Coronary artery (tissue), 2 donors: ENCODE results near the gene CD247.

Experiments used
- DNase-seq: peaks from one replicate; pipeline ENCODE4 v3.0.0-alpha.2; 2017; ENCODE audit warnings: low spot score
- H3K27ac ChIP-seq, 2 donors: fragments of 200-600 bp; sonication (generic); one replicate each; pipeline ENCODE4 v1.5.1; 2016 to 2019
- H3K4me3 ChIP-seq: fragments of 200-600 bp; sonication (generic); 2 replicates; pipeline ENCODE4 v1.5.1; 2016; ENCODE audit warnings: mild to moderate bottlenecking, moderate library complexity
- TF ChIP-seq, protein P1 (sequence below): fragments of 200-600 bp; sonication (generic); IDR thresholded peaks from one replicate; pipeline ENCODE4 v1.5.1; 2019; ENCODE audit warnings: antibody characterized with exemption

The CD247 gene

DNA sequence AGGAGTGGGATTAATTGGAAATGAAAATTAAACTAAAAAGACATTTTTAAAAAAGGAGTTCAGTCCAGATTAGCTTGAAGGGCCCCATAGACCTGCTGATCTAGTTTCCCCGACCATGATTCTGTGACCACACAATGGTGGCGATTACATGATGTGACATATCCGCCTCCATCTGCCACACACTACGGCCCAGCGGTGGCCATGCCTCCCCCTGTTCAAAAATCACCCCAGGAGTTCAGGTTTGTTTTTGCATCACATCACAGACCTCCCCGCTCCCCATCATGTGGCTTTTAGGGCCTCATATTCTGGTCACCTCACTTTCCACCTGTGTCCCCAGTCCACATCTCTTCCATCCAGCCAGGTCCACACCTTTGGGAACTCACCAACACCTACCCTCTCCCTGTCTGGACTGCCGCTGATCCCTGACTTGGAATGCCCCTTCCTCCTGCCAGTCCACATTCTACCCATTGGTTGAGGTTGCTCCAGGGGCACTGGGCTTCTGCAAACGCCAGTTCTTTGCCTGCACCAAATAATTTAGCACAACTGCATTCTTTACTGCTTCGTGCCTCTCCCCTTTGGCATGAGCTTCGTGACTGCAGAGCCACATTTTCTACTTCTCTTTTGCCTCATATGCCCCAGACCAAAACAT lies 38.9 kb downstream of the CD247 start:
- no peak overlapping the region for H3K27ac ChIP-seq
- DNase-seq = no peak
- TF ChIP-seq, protein P1, sequence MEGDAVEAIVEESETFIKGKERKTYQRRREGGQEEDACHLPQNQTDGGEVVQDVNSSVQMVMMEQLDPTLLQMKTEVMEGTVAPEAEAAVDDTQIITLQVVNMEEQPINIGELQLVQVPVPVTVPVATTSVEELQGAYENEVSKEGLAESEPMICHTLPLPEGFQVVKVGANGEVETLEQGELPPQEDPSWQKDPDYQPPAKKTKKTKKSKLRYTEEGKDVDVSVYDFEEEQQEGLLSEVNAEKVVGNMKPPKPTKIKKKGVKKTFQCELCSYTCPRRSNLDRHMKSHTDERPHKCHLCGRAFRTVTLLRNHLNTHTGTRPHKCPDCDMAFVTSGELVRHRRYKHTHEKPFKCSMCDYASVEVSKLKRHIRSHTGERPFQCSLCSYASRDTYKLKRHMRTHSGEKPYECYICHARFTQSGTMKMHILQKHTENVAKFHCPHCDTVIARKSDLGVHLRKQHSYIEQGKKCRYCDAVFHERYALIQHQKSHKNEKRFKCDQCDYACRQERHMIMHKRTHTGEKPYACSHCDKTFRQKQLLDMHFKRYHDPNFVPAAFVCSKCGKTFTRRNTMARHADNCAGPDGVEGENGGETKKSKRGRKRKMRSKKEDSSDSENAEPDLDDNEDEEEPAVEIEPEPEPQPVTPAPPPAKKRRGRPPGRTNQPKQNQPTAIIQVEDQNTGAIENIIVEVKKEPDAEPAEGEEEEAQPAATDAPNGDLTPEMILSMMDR = no peak
- no peak overlapping the region for H3K4me3 ChIP-seq

DNA sequence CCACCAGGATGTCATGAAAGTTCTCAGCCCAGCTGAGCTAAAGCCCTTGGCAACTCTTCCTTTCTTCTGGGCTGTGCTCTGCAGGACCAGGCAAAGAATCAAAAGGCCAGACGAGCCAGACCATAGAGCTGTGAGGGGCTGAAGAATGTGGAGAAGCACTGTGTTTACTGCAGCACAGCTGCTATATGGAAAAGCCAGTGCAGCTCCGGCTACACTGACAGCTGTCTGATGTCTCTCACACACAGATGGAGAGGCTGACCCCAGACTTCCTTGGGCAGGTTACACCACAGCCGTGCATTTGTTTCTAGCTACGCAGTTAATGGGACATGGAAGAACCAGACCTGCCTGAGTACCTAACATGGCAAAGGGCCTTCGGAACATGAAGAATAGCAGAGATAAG lies 40.3 kb downstream of the CD247 start:
- no peak overlapping the region for H3K27ac ChIP-seq
- TF ChIP-seq, protein P1 = no peak
- DNase-seq = no peak
- no peak overlapping the region for H3K4me3 ChIP-seq

DNA sequence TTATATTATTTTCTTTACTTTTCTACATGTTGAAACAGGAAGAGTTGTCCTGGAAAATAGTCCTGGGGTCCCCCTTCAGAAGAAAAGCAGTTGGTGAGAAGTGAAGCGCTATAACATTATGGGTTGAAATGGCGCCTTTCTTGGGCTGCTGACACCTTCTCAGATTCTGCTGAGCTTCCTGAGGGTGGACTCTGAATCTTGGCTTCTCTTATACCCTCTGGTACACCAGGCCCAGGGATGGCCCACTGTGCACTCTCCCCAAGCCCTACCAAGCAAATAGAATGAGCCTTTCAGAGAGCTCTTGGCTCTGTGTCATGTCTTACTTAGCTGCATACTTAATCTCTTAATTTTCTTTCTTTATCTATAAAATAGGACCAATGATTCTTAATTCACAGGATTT lies 42.3 kb downstream of the CD247 start:
- no peak for DNase-seq
- TF ChIP-seq, protein P1 = no peak
- no peak overlapping the region for H3K27ac ChIP-seq
- H3K4me3 ChIP-seq = no peak overlapping the region

DNA sequence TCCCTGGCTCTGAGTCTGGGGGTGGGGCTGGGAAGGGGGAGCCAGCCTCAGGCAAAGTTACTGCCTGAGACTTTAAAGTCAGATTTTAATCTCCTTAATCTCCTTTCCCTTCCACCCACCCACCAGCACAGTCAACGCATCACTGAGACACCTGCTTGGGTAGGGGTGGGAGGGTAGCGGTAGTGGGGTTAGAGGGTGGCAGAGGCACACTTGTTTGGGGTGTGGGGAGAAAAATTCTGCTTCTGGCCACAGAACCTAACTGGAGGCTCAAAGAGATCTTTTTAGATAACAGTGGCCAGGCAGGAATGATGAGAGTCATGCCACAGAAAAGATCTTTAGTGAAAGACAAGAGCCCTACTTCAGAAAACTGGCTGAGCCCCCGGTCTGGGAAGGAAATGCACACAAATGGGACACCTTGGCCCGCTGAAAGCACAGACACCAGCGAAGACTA lies 44.1 kb downstream of the CD247 start:
- no peak for DNase-seq
- Histone ChIP-seq H3K4me3 (no peak overlapping the region), H3K27ac (no peak overlapping the region)
- TF ChIP-seq, protein P1 = no peak

DNA sequence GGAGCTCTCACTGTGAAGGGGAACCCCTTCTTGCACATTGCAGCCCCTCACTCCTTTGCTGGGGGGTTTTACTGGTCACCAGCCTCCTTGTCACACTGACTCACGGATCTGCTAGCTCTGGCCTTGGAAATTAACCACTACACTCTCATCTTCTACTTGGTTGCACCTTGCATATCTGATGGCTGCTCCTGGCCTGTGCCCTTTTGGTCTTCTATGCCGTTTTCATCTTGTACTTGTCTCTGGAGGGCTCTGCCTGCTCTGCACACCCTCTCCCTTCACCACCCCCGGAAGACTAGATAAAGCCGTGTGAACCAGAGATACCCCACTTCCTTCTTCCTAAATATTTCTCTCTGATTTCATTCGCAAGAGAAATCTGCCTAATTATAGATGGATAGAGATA lies 44.6 kb downstream of the CD247 start:
- Histone ChIP-seq H3K27ac (no peak overlapping the region), H3K4me3 (no peak overlapping the region)
- TF ChIP-seq, protein P1 = no peak
- no peak for DNase-seq

DNA sequence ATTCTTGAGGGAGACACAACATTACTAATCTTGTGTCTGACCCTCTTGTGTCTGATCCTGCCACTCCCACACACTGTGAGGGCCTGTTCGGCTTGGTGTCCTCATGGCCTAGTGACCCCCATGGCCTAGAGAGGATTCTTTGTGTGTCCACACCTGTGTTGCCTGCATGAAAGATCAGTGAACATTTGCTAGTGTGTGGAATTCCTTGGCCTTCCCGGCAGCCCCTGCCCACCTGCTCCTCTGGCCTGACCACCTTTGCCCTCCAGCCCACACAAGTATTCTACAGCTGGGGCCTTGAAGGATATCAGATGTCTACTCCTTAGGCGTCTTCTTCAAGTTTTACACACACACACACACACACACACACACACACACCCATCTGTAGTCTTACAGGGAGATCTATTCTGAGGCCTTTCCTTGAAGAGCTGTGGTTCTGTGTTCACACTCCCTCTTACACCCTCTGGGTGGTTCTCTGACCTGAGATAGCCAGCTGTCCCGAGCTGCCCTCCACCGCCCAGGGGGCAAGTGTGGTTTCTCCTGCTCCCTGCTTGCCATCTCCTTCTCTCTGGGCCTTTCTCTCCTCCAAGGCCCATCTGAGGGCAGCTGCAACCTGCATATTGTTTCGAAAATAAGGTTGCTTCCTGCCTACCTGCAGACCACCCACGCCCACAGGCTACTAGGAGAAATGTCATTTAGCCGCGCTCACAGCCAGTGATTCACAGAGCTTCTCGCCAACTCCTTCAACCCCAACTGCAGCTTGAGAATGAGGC lies 45.4 kb downstream of the CD247 start:
- TF ChIP-seq, protein P1 = no peak
- H3K4me3 ChIP-seq = no peak overlapping the region
- DNase-seq = no peak
- H3K27ac ChIP-seq = no peak overlapping the region

DNA sequence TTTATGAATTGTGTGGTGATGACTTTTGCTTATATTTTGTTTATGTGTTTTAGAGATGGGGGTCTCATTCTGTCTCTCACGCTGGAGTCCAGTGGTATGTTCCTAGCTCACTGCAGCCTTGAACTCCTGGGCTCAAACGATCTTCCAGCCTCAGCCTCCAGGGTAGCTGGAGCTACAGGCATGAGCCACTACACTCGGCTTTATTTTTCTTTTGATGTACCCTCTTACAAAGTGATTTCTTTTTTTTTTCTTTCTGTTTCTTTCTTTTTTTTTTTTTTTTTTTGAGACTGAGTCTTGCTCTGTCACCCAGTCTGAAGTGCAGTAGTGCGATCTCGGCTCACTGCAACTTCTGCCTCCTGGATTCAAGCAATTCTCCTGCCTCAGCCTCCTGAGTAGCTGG lies 46.8 kb downstream of the CD247 start:
- TF ChIP-seq, protein P1 = no peak

More for the DNA sequence above, 46.8 kb downstream of the CD247 start:
- no peak for DNase-seq
- Histone ChIP-seq H3K27ac (no peak overlapping the region), H3K4me3 (no peak overlapping the region)
